CD1c-positive myeloid dendritic cell (primary cell): Measurements from ENCODE around the gene GABRB3.

ENCODE experiments used
- DNase-seq: peaks from one replicate; pipeline ENCODE4 v3.0.0-alpha.2; 2016; ENCODE audit errors: extremely low spot score

GABRB3 gene

GRCh38 chr15:26551473-26551872 is 221.4 kb downstream of the GABRB3 start:
- DNase-seq, result no peak

- DNase-seq, result no peak
Measured at GRCh38 chr15:26550880-26551279, 222.0 kb downstream of the GABRB3 start.

- DNase-seq, result no peak
Measured at GRCh38 chr15:26537663-26538062, 235.2 kb downstream of the GABRB3 start.

GRCh38 chr15:26531489-26531888 is 241.4 kb downstream of the GABRB3 start:
- no peak for DNase-seq

GRCh38 chr15:26525096-26525495 is 247.8 kb downstream of the GABRB3 start:
- DNase-seq, result no peak

GRCh38 chr15:26521691-26522198 is 251.1 kb downstream of the GABRB3 start:
- DNase-seq, result no peak

- DNase-seq, result no peak
Measured at GRCh38 chr15:26521130-26521529, 251.7 kb downstream of the GABRB3 start.

- DNase-seq, result no peak
Measured at GRCh38 chr15:26518885-26519284, 254.0 kb downstream of the GABRB3 start.

- DNase-seq, result no peak
Measured at GRCh38 chr15:26516102-26516980, 256.5 kb downstream of the GABRB3 start.

- DNase-seq, result no peak
Measured at GRCh38 chr15:26504009-26504408, 268.9 kb downstream of the GABRB3 start.
